Activated CD8-positive, alpha-beta memory T cell treated with anti-CD3 and anti-CD28 coated beads for 4 hours (primary cell): ENCODE results near the gene MAPK12.
"Not testable (repeated sequence)": the region's sequence is repeated elsewhere in the genome, so short reads cannot be mapped to it uniquely, and the experiment has no call there.

Experiments used
- DNase-seq, 2 donors: peaks; one replicate each; pipeline ENCODE4 v3.0.0-alpha.2; 2020; ENCODE audit warnings: low read depth in 2 of 2

The MAPK12 gene

DNA sequence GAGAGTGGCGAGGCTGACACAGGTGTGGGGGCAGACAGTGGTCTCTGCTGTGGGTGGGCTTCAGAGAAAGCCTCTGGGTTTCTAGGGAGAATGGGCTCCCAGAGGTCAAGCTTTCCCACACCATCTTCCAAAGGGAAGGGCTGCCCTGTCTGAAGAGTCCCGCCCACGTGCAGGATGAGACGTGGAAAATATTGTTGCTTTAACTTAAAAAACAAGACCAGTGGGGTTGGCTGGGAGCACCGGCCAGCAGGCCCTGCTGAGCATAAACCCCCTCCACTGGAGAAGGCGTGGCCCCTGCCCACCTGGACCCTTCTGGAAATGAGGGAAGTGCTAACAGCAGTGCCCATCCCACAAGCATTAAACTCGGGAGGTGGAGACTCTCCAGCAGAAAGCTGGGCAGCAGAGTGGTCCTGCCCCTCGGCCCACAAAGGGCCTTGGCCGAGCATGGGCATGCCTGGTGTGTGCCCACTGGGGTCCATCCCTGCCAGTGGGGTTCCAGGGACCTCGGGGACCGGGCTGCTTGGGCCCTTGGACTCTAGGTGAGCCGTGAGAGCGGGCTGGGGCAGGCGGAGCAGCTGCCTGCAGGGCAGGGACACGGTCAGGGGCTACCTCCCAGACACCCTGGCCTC lies 45.3 kb downstream of the MAPK12 start:
- DNase-seq, result no peak

- no peak for DNase-seq
These were observed 46.0 kb downstream of the MAPK12 start for GRCh38 chr22:50215297-50216054.

DNA sequence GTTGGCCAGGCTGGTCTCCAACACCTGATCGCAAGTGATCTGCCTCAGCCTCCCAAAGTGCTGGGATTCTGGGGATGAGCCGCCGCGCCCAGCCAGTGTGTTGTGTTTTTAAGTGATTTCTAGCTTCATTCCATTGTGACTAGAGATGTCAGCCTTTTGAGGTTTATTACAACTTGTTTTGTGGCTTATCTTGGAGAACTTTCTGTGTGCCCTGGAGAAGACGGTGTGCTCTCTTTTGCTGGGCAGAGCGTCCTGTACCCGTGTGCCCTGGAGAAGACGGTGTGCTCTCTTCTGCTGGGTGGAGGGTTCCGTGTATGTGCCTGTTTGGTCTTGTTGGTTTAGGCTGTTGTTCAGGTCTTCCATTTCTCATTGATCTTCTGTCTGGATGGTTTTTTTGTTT lies 48.2 kb downstream of the MAPK12 start:
- no peak for DNase-seq

DNA sequence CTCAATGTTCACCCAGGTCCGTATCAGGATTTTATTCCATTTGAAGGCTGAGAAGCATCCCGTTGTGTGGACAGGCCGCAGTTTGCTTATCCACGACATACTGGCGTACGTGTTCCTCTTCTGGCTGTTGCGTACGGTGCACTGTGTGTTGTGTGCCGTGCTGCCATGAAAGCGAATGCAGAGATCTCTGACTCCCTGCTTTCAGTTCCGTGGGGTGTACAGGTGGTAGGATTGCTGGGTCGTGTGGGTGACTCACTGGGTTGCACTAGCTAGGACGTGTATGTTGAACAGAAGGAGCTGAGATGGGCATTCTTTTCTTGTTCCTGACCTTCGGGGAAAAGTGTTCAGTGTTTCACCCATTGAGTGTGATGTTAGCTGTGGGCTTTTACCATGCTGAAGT lies 50.3 kb downstream of the MAPK12 start:
- DNase-seq, result no peak

GRCh38 chr22:50210378-50211139 lies 50.9 kb downstream of the MAPK12 start:
- no peak for DNase-seq

DNA sequence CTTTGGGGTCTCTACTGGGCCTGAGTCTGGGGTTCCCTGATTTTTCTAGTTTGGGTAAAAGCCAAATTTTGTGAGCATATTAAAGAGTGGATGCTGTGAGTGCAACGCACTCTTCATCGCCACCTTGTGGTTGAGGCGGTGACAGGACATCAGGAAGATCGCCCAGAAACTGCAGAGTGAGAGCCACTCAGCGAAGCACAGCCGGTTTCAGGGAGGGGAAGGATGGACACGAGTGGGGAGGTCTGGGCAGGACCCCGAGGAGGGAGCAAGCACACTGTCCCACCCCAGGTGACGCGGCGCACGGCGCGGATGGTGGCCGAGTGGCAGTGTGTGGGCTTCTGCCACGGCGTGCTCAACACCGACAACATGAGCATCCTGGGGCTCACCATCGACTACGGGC lies 51.6 kb downstream of the MAPK12 start:
- peak; percentile 31 to 38 for DNase-seq

- no peak for DNase-seq
These were observed 52.3 kb downstream of the MAPK12 start for GRCh38 chr22:50208939-50209892.

GRCh38 chr22:50208430-50208938 lies 53.0 kb downstream of the MAPK12 start:
- no peak for DNase-seq

DNA sequence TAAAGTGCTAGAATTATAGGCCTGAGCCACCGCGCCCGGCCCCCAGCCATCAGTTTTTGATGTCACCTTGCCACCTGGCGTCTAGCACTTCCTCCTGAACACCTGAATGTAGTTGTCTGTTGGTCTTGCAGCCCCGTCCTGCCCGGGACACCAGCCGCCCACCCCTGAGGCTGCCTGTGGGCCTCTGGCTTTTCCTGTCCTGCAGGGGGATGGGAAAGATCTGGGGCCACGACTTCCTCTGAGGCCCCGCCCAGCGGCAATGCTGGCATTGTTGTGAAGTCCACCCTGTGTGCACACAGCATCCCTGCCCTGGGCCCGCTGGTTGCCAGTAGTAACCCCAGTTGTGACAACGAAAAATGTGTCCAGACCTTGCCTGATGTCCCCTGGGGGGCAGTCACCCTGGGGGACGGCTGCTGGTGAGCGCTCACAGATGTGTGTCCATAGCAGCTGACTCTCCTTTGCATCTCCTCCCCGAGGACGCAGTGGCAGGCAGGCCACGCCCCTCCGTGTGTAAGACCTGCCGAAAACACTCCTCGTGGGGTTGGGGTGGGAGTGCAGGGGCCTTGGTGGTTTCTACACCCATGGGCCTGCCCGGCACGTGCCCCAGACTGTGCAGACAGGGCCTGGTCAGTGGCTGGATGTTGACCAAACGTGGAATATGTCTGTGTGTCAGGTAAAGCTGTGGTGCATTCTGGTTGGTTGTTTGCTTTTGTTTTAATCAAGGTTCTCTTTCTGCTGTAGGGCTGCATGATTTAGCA lies 53.9 kb downstream of the MAPK12 start:
- DNase-seq, result no peak

DNA sequence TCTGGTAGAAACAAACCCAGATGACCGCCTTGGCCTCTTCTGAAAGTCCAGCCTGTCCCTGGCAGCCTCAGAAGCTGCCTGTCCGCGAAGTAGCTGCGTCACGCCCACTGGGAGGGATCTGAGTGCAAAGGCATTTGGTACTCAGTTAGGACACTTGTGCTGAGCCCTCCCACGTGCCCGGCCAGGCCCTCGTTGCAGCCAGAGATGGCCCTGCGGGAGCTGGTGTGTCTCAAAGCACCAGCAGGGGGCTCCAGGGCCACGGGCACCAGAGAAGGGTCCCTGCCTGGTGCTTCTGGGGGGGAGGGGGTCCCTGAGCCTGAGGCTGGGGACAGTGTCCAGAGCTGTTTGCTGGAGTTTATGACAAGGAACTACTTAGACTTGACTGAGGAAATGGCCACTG lies 54.9 kb downstream of the MAPK12 start:
- no peak for DNase-seq

DNA sequence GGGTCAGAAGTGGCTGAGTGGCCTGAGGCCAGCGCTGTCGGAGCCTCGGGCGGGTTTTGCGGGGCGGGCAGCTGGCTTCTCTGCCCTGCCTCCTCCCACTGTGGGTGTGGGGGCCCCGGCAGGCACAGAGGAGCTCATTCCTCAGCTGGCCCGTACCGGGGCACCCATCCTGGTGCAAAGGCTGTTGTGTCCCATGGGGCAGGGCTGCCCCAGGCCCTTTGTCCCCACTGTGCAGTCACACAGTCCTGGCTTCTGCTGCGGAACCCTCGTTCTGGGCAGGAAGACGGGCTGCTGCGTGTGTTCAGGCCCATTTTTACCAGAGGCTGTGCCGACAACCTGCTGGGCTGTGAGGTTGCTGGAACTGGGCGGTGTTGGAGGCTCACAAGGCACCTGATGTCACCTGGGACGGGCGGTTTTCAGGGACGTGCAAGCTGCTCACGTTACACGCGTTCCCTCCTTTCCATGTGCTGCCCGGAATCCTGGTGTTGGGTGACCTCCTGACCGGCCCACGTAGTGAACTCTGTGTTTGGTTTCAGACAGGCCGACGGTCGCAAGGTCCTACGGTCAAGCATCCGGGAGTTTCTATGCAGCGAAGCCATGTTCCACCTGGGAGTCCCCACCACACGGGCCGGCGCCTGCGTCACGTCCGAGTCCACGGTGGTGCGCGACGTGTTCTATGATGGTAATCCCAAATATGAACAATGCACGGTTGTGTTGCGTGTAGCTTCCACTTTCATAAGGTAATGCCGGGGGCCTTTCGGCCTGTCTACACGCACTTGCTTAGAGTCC lies 55.5 kb downstream of the MAPK12 start:
- no peak for DNase-seq

DNA sequence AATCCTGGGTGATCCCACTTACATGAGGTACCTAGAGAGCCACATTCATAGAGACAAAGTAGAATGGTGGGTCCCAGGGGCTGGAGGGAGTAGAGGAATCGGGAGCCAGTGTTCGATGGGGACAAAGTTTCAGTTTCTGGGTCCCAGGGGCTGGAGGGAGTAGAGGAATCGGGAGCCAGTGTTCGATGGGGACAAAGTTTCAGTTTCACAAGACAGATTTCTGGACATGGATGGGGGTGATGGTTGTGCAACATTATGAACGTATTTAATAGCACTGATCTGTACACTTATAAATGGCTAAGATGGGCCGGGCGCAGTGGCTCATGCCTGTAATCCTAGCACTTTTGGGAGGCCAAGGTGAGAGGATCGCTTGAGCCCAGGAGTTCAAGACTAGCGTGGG lies 56.5 kb downstream of the MAPK12 start:
- not testable (repeated sequence) for DNase-seq

- no peak for DNase-seq
These were observed 56.9 kb downstream of the MAPK12 start for GRCh38 chr22:50204571-50204970.

GRCh38 chr22:50203288-50203687 lies 58.2 kb downstream of the MAPK12 start:
- no peak for DNase-seq
